HEK293T (cell line): ENCODE data around the gene LARGE1.

Source experiments
- ARNT ChIP-seq: fragments of 450-650 bp; IDR thresholded peaks from 2 replicates; pipeline ENCODE4 v1.6.1; 2017; ENCODE audit warnings: mild to moderate bottlenecking
- BHLHE40 ChIP-seq: fragments of 450-650 bp; IDR thresholded peaks from 2 replicates; pipeline ENCODE4 v1.6.1; 2016; ENCODE audit warnings: mild to moderate bottlenecking, moderate library complexity, borderline replicate concordance
- CTBP1 ChIP-seq: fragments of 450-650 bp; IDR thresholded peaks from 2 replicates; pipeline ENCODE4 v1.6.1; 2016; ENCODE audit warnings: borderline replicate concordance
- ELF4 ChIP-seq: fragments of 450-650 bp; IDR thresholded peaks from 2 replicates; pipeline ENCODE4 v1.6.1; 2017; ENCODE audit warnings: antibody characterized with exemption
- FOXA1 ChIP-seq: fragments of 450-650 bp; IDR thresholded peaks from 2 replicates; pipeline ENCODE4 v1.6.1; 2016; ENCODE audit warnings: mild to moderate bottlenecking
- FOXK2 ChIP-seq: fragments of 450-650 bp; IDR thresholded peaks from 2 replicates; pipeline ENCODE4 v1.6.1; 2016; ENCODE audit warnings: mild to moderate bottlenecking
- FOXM1 ChIP-seq: fragments of 450-650 bp; IDR thresholded peaks from 2 replicates; pipeline ENCODE4 v1.6.1; 2017; ENCODE audit warnings: mild to moderate bottlenecking, borderline replicate concordance
- HDGF ChIP-seq: fragments of 450-650 bp; IDR thresholded peaks from 2 replicates; pipeline ENCODE4 v1.6.1; 2017; ENCODE audit warnings: antibody characterized with exemption, borderline replicate concordance
- LEF1 ChIP-seq: fragments of 450-650 bp; IDR thresholded peaks from 2 replicates; pipeline ENCODE4 v1.6.1; 2017; ENCODE audit warnings: mild to moderate bottlenecking, borderline replicate concordance
- NFRKB ChIP-seq: fragments of 450-650 bp; IDR thresholded peaks from 2 replicates; pipeline ENCODE4 v1.6.1; 2016; ENCODE audit warnings: mild to moderate bottlenecking, moderate library complexity
- SP1 ChIP-seq: fragments of 450-650 bp; IDR thresholded peaks from 2 replicates; pipeline ENCODE4 v1.6.1; 2017
- SUZ12 ChIP-seq: fragments of 450-650 bp; IDR thresholded peaks from 2 replicates; pipeline ENCODE4 v1.6.1; 2016; ENCODE audit warnings: mild to moderate bottlenecking
- TARDBP ChIP-seq: fragments of 450-650 bp; IDR thresholded peaks from 2 replicates; pipeline ENCODE4 v1.6.1; 2016
- ZNF384 ChIP-seq: fragments of 450-650 bp; IDR thresholded peaks from 2 replicates; pipeline ENCODE4 v1.6.1; 2016

GRCh38 chr22:33459137-33459536 lies 461.1 kb downstream of the LARGE1 start:
- TF ChIP-seq HDGF (no peak), ELF4 (no peak), TARDBP (no peak), SP1 (no peak), SUZ12 (no peak), FOXA1 (no peak), FOXM1 (no peak), ARNT (no peak), ZNF384 (no peak), CTBP1 (no peak), NFRKB (no peak), BHLHE40 (no peak), FOXK2 (no peak), LEF1 (no peak)
